GM23338 (cell line): ENCODE measurements around the gene ZEB1. TPM values are rescaled to one million over a fixed set of nuclear protein-coding genes. Genes with fewer than 3 reads are reported as not detected.

Experiments used
- ATAC-seq: fragments of 200-7000 bp; cut with Tn5 transposase; 3 replicates; pipeline ENCODE4 v1.9.1; 2020
- DNase-seq: peaks from one replicate; pipeline ENCODE4 v3.0.0-alpha.2; 2015; ENCODE audit warnings: low spot score
- H2AFZ ChIP-seq: fragments of 200-600 bp; sonication (generic); 2 replicates; pipeline ENCODE4 v1.8.0; 2016; ENCODE audit warnings: antibody characterized with exemption, mild to moderate bottlenecking, moderate library complexity
- H3F3A ChIP-seq: fragments of 200-600 bp; sonication (generic); replicated peaks from 2 replicates; pipeline ENCODE4 v1.8.0; 2017; ENCODE audit warnings: antibody characterized with exemption, mixed run types, low read depth
- H3K27ac ChIP-seq: fragments of 200-600 bp; sonication (generic); 2 replicates; pipeline ENCODE4 v1.6.1; 2016; ENCODE audit warnings: low read depth
- H3K27me3 ChIP-seq: fragments of 200-600 bp; sonication (generic); 2 replicates; pipeline ENCODE4 v1.8.0; 2016; ENCODE audit warnings: mild to moderate bottlenecking, mixed run types, moderate library complexity; ENCODE audit not compliant: insufficient read depth
- H3K36me3 ChIP-seq: fragments of 200-600 bp; sonication (generic); 2 replicates; pipeline ENCODE4 v1.8.0; 2016; ENCODE audit warnings: mild to moderate bottlenecking; ENCODE audit not compliant: insufficient read depth
- H3K4me1 ChIP-seq: fragments of 200-600 bp; sonication (generic); 2 replicates; pipeline ENCODE4 v1.8.0; 2016; ENCODE audit warnings: mild to moderate bottlenecking, moderate library complexity; ENCODE audit not compliant: insufficient read depth
- H3K4me2 ChIP-seq: fragments of 200-600 bp; sonication (generic); 2 replicates; pipeline ENCODE4 v1.7.1; 2017; ENCODE audit warnings: mixed run types
- H3K4me3 ChIP-seq: fragments of 200-600 bp; sonication (generic); 2 replicates; pipeline ENCODE4 v1.6.1; 2016; ENCODE audit warnings: mixed run types
- H3K79me2 ChIP-seq: fragments of 200-600 bp; sonication (generic); replicated peaks from 2 replicates; pipeline ENCODE4 v1.8.0; 2017; ENCODE audit warnings: mild to moderate bottlenecking; ENCODE audit not compliant: insufficient read depth
- H3K9me2 ChIP-seq: fragments of 200-600 bp; sonication (generic); 2 replicates; pipeline ENCODE4 v1.8.0; 2017; ENCODE audit not compliant: insufficient read depth
- H4K20me1 ChIP-seq: fragments of 200-600 bp; sonication (generic); replicated peaks from 2 replicates; pipeline ENCODE4 v1.8.0; 2017; ENCODE audit warnings: mild to moderate bottlenecking; ENCODE audit not compliant: insufficient read depth
- H3K27ac Mint-ChIP-seq: 2 replicates; pipeline ENCODE4 v1.8.0; 2020; ENCODE audit warnings: inconsistent platforms, mild to moderate bottlenecking, moderate library complexity, mixed read lengths
- H3K27me3 Mint-ChIP-seq: 3 replicates; pipeline ENCODE4 v1.8.0; 2022; ENCODE audit warnings: low read depth, mild to moderate bottlenecking, moderate library complexity, mixed read lengths, inconsistent platforms; ENCODE audit not compliant: insufficient read depth, poor library complexity
- H3K36me3 Mint-ChIP-seq: 3 replicates; pipeline ENCODE4 v1.8.0; 2021; ENCODE audit warnings: low read depth, mild to moderate bottlenecking, inconsistent platforms, moderate library complexity, mixed read lengths
- H3K4me1 Mint-ChIP-seq: 3 replicates; pipeline ENCODE4 v1.8.0; 2020; ENCODE audit warnings: mild to moderate bottlenecking, inconsistent platforms, mixed read lengths
- H3K4me3 Mint-ChIP-seq: 3 replicates; pipeline ENCODE4 v1.8.0; 2021; ENCODE audit warnings: moderate library complexity, mild to moderate bottlenecking, inconsistent platforms, mixed read lengths
- H3K9me3 Mint-ChIP-seq: 3 replicates; pipeline ENCODE4 v1.8.0; 2020; ENCODE audit warnings: moderate library complexity, mild to moderate bottlenecking, inconsistent platforms, mixed read lengths
- CREB1 ChIP-seq: fragments of 250-450 bp; sonication (Bioruptor Pico); IDR thresholded peaks from 2 replicates; pipeline ENCODE4 v1.5.0; 2020; ENCODE audit warnings: low read depth, mild to moderate bottlenecking, moderate library complexity
- EZH2 ChIP-seq: fragments of 200-600 bp; sonication (generic); IDR thresholded peaks from one replicate; pipeline ENCODE4 v1.8.0; 2017; ENCODE audit warnings: antibody characterized with exemption, mild to moderate bottlenecking, low read depth; ENCODE audit not compliant: unreplicated experiment
- EZH2phosphoT487 ChIP-seq: fragments of 200-600 bp; sonication (generic); IDR thresholded peaks from one replicate; pipeline ENCODE4 v1.8.1; 2018; ENCODE audit warnings: antibody characterized with exemption; ENCODE audit not compliant: unreplicated experiment
- JUNB ChIP-seq: IDR thresholded peaks from one replicate; pipeline ENCODE4 v1.6.1; 2016; ENCODE audit warnings: antibody characterized with exemption; ENCODE audit not compliant: unreplicated experiment
- POLR2AphosphoS5 ChIP-seq: IDR thresholded peaks from 2 replicates; pipeline ENCODE4 v1.6.1; 2016; ENCODE audit warnings: antibody characterized with exemption, low read depth
- STAT1 ChIP-seq: IDR thresholded peaks from one replicate; pipeline ENCODE4 v1.6.1; 2016; ENCODE audit warnings: antibody characterized with exemption; ENCODE audit not compliant: unreplicated experiment
- ZNF114 ChIP-seq: fragments of 250-450 bp; sonication (Bioruptor Pico); IDR thresholded peaks from 2 replicates; pipeline ENCODE4 v1.5.0; 2020; ENCODE audit warnings: mild to moderate bottlenecking, moderate library complexity
- polyA plus RNA-seq: library from polyadenylated mRNA; unstranded; fragments of >200 nt; fragmentation: Nextera tagmentation; extraction: Ambion mirVana; gene quantifications from 2 replicates; pipeline ENCODE4 v1.2.1, GENCODE V29; 2016
- total RNA-seq: library from RNA; depleted of rRNA; stranded (reverse); fragments of >200 nt; shearing (Covaris generic); gene quantifications from 2 replicates; pipeline ENCODE4 v1.2.3, GENCODE V29; 2014
- TF ChIP-seq, protein P1 (sequence below): IDR thresholded peaks from one replicate; pipeline ENCODE4 v1.6.1; 2018; ENCODE audit warnings: antibody characterized with exemption; ENCODE audit not compliant: unreplicated experiment
- TF ChIP-seq, protein P2 (sequence below): fragments of 250-450 bp; sonication (Bioruptor Pico); IDR thresholded peaks from 2 replicates; pipeline ENCODE4 v1.5.0; 2020; ENCODE audit warnings: mild to moderate bottlenecking, moderate library complexity

ZEB1 gene
- total and polyA plus RNA-seq, 2 experiments from 2014 or later = 0.16 to 0.45 TPM

DNA sequence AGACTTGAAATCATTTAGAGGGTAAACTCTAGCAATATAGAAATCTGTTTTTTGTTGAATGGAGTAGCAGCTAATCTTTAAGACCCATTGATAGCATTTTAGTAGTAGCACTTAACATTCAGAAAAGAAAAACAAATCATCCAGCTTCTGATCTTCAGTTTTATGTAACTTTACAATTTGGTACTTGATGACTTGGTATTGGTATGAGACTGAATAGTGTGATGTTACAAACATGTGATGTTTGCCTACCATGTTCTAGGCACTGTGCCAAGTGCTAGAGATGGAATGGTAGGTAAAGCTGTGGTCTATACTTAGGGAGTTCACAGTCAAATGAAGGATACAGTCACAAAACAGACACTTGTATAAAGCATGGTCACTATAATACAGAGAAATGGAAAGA, 21.3 kb downstream of the ZEB1 start:
- no peaks in the 10 kb centered on the region for H3K27me3 ChIP-seq
- H3K79me2 ChIP-seq = no peaks in the 10 kb centered on the region
- Mint-ChIP-seq H3K9me3 (no peaks in the 10 kb centered on the region), H3K27me3 (no peaks in the 10 kb centered on the region), H3K36me3 (no peaks in the 10 kb centered on the region), H3K4me3 (no peak overlapping the region), H3K4me1 (peaks cover 5% of the 10 kb centered on the region), H3K27ac (no peak overlapping the region)
- no peak overlapping the region for H3K4me3 ChIP-seq
- TF ChIP-seq, protein P1, sequence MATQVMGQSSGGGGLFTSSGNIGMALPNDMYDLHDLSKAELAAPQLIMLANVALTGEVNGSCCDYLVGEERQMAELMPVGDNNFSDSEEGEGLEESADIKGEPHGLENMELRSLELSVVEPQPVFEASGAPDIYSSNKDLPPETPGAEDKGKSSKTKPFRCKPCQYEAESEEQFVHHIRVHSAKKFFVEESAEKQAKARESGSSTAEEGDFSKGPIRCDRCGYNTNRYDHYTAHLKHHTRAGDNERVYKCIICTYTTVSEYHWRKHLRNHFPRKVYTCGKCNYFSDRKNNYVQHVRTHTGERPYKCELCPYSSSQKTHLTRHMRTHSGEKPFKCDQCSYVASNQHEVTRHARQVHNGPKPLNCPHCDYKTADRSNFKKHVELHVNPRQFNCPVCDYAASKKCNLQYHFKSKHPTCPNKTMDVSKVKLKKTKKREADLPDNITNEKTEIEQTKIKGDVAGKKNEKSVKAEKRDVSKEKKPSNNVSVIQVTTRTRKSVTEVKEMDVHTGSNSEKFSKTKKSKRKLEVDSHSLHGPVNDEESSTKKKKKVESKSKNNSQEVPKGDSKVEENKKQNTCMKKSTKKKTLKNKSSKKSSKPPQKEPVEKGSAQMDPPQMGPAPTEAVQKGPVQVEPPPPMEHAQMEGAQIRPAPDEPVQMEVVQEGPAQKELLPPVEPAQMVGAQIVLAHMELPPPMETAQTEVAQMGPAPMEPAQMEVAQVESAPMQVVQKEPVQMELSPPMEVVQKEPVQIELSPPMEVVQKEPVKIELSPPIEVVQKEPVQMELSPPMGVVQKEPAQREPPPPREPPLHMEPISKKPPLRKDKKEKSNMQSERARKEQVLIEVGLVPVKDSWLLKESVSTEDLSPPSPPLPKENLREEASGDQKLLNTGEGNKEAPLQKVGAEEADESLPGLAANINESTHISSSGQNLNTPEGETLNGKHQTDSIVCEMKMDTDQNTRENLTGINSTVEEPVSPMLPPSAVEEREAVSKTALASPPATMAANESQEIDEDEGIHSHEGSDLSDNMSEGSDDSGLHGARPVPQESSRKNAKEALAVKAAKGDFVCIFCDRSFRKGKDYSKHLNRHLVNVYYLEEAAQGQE = no peak
- H2AFZ ChIP-seq = no peak overlapping the region
- no peak for DNase-seq
- H3K4me2 ChIP-seq = no peak overlapping the region
- H3K27ac ChIP-seq = no peak overlapping the region
- no peaks in the 10 kb centered on the region for H3K4me1 ChIP-seq
- no peaks in the 10 kb centered on the region for H4K20me1 ChIP-seq
- ATAC-seq = no peak
- no peaks in the 10 kb centered on the region for H3K36me3 ChIP-seq
- H3F3A ChIP-seq = no peaks in the 10 kb centered on the region
- H3K9me2 ChIP-seq = no peaks in the 10 kb centered on the region

DNA sequence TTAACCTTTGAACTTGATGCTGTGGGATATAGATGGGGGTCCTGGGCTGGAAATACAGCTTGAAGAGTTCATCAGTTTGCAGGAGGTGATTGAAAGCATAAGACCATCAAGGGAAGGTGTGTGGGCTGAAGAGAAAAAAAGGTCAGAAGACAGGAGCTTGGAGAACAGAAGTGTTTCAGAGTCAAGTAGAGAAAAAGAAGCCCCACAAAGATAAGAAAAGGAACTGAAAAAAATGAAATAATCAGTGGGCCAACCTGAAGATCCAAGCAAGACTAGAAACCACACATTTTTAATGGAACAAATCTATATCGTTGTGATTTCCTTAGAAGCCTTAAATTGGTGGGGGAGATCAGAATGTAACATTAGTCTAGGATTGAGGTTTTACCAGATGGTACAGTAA, 22.5 kb downstream of the ZEB1 start:
- no peaks in the 10 kb centered on the region for H4K20me1 ChIP-seq
- H3K36me3 Mint-ChIP-seq = no peaks in the 10 kb centered on the region
- DNase-seq (no peak), ATAC-seq (no peak)
- H3K4me3 Mint-ChIP-seq = no peak overlapping the region
- peaks cover 5% of the 10 kb centered on the region for H3K4me1 Mint-ChIP-seq
- no peak overlapping the region for H3K27ac ChIP-seq
- H3K27me3 Mint-ChIP-seq = no peaks in the 10 kb centered on the region
- no peaks in the 10 kb centered on the region for H3K4me1 ChIP-seq
- H3K4me2 ChIP-seq = no peak overlapping the region
- no peaks in the 10 kb centered on the region for H3K79me2 ChIP-seq
- no peaks in the 10 kb centered on the region for H3K36me3 ChIP-seq
- H3K9me2 ChIP-seq = no peaks in the 10 kb centered on the region
- no peaks in the 10 kb centered on the region for H3K9me3 Mint-ChIP-seq
- no peak overlapping the region for H3K27ac Mint-ChIP-seq
- H2AFZ ChIP-seq = no peak overlapping the region
- no peaks in the 10 kb centered on the region for H3F3A ChIP-seq
- H3K27me3 ChIP-seq = no peaks in the 10 kb centered on the region
- H3K4me3 ChIP-seq = no peak overlapping the region
- no peak for TF ChIP-seq EZH2
- TF ChIP-seq, protein P2, sequence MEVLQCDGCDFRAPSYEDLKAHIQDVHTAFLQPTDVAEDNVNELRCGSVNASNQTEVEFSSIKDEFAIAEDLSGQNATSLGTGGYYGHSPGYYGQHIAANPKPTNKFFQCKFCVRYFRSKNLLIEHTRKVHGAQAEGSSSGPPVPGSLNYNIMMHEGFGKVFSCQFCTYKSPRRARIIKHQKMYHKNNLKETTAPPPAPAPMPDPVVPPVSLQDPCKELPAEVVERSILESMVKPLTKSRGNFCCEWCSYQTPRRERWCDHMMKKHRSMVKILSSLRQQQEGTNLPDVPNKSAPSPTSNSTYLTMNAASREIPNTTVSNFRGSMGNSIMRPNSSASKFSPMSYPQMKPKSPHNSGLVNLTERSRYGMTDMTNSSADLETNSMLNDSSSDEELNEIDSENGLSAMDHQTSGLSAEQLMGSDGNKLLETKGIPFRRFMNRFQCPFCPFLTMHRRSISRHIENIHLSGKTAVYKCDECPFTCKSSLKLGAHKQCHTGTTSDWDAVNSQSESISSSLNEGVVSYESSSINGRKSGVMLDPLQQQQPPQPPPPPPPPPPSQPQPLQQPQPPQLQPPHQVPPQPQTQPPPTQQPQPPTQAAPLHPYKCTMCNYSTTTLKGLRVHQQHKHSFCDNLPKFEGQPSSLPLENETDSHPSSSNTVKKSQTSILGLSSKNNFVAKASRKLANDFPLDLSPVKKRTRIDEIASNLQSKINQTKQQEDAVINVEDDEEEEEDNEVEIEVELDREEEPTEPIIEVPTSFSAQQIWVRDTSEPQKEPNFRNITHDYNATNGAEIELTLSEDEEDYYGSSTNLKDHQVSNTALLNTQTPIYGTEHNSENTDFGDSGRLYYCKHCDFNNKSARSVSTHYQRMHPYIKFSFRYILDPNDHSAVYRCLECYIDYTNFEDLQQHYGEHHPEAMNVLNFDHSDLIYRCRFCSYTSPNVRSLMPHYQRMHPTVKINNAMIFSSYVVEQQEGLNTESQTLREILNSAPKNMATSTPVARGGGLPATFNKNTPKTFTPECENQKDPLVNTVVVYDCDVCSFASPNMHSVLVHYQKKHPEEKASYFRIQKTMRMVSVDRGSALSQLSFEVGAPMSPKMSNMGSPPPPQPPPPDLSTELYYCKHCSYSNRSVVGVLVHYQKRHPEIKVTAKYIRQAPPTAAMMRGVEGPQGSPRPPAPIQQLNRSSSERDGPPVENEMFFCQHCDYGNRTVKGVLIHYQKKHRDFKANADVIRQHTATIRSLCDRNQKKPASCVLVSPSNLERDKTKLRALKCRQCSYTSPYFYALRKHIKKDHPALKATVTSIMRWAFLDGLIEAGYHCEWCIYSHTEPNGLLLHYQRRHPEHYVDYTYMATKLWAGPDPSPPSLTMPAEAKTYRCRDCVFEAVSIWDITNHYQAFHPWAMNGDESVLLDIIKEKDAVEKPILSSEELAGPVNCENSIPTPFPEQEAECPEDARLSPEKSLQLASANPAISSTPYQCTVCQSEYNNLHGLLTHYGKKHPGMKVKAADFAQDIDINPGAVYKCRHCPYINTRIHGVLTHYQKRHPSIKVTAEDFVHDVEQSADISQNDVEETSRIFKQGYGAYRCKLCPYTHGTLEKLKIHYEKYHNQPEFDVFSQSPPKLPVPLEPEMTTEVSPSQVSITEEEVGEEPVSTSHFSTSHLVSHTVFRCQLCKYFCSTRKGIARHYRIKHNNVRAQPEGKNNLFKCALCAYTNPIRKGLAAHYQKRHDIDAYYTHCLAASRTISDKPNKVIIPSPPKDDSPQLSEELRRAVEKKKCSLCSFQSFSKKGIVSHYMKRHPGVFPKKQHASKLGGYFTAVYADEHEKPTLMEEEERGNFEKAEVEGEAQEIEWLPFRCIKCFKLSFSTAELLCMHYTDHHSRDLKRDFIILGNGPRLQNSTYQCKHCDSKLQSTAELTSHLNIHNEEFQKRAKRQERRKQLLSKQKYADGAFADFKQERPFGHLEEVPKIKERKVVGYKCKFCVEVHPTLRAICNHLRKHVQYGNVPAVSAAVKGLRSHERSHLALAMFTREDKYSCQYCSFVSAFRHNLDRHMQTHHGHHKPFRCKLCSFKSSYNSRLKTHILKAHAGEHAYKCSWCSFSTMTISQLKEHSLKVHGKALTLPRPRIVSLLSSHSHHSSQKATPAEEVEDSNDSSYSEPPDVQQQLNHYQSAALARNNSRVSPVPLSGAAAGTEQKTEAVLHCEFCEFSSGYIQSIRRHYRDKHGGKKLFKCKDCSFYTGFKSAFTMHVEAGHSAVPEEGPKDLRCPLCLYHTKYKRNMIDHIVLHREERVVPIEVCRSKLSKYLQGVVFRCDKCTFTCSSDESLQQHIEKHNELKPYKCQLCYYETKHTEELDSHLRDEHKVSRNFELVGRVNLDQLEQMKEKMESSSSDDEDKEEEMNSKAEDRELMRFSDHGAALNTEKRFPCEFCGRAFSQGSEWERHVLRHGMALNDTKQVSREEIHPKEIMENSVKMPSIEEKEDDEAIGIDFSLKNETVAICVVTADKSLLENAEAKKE (CRISPR knock-in tag) = no peak
- no peak for TF ChIP-seq CREB1 (CRISPR knock-in tag)
- TF ChIP-seq STAT1 = no peak
- TF ChIP-seq, protein P1 = no peak
- TF ChIP-seq ZNF114 (CRISPR knock-in tag) = no peak
- TF ChIP-seq POLR2AphosphoS5 = no peak
- no peak for TF ChIP-seq JUNB
- TF ChIP-seq EZH2phosphoT487 = no peak
